Middle frontal gyrus (tissue), 1 donor: Measurements from ENCODE around the gene LCE1B.

Source experiments
- DNase-seq: peaks from one replicate; pipeline ENCODE4 v3.0.0-alpha.2; 2015; ENCODE audit warnings: low spot score; ENCODE audit errors: extremely low spot score

LCE1B gene, protein sequence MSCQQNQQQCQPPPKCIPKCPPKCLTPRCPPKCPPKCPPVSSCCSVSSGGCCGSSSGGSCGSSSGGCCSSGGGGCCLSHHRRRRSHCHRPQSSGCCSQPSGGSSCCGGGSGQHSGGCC

DNA sequence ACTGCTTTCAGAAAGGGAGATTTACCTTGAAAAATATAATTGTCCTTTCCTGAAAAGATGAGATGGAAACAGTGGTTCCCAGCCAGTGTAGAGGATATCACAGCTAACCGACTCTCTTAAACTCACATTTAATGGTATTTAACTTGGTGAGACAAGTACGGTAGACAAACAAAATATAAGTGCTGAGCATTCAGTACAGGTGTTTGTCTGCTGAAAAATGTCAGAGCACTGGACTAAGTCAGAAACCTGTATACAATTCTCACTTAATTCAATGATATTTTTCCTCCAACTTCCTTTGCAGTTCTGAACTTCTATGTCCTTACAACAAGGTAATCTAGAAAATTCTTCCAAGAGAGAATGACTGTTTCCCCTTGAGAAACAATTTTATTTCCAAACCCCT lies at the start of gene LCE1B:
LCE1B (plus strand) TSS at position 301 of the 400 bp plus-strand sequence. CDS start 476 bp downstream, outside the sequence.
- DNase-seq: no peak

DNA sequence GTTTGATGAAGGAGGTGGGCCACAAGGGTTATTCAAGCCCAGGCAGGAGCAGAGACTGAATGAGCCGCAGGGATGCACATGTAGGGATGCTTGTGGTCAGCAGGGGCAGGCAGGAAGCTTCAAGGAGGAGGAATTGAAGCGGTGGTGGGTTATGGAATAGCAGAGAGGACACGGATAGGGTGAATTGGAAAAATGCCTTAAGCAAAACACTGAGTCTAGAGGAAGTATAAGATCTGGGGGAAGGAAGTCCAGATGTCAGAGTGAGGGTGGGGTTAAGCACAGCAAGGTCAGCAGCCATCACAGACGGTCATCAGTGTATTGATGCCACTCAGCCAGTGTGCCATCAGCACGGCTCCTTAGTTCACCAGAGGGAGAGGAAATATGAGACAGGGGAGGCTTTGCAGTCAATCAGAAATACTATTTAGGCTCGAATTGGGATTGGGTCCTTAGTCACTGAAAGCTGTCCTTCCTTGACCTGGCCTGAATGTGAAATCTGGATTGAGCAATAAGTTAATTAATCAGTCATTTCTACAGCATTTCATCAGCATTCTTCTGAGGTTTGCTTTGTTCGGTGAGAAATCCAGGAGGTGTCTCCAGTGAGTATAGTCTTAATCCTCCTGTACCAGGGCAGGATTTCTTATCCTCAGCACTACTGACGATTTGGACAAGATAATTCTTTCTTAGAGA lies 42.8 kb upstream of the LCE1B start:
- no peak for DNase-seq

DNA sequence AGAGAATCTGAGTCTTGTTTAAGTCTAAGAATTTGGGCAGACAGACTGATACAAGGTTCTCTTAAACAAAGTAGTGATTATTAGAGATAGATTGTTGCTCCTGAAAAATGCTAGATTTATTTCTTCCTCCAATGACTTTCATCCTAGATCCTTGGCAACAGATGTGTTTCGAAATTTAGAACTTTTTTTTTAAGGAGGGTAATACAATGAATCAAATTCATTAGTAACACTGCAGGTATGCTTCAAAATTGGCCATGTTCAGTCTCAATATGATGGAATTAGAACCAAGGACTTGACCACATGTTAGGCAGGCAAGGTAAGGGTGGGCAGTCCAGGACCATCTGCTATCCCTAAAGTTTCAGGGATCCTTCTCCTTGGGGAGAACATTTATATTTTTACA lies 41.4 kb upstream of the LCE1B start:
- no peak for DNase-seq

DNA sequence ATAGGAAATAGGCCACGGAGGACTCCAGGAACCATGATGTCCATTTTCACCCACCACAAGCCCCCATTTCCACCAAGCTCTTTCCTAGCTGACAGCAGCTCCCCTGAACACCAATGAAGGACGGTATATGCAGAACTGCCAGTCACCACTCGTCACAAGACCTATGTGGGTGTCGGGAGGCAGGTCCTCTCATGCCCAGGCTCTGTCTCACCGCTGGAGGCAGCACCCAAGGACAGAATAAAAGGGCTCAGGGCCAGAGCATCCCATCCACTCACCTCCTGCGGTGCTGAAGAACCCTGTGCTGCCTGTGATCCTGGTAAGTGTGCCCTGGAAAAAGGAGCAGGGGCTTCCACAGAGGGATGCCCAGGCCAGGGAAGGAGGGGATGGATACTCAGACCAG lies 36.9 kb upstream of the LCE1B start, which contains the start of gene LCE1F:
LCE1F (plus strand) TSS at position 266 of the 400 bp plus-strand sequence. CDS start 1,232 bp downstream, outside the sequence.
- no peak for DNase-seq

DNA sequence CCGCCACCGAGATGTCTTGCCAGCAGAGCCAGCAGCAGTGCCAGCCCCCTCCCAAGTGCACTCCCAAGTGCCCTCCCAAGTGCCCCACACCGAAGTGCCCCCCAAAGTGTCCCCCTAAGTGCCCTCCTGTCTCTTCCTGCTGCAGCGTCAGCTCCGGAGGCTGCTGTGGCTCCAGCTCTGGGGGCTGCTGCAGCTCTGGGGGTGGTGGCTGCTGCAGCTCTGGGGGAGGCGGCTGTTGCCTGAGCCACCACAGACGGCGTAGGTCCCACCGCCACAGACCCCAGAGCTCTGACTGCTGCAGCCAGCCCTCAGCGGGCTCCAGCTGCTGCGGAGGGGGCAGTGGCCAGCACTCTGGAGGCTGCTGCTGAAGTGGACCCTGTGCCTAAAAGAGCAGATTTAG lies 35.4 kb upstream of the LCE1B start:
- no peak for DNase-seq

DNA sequence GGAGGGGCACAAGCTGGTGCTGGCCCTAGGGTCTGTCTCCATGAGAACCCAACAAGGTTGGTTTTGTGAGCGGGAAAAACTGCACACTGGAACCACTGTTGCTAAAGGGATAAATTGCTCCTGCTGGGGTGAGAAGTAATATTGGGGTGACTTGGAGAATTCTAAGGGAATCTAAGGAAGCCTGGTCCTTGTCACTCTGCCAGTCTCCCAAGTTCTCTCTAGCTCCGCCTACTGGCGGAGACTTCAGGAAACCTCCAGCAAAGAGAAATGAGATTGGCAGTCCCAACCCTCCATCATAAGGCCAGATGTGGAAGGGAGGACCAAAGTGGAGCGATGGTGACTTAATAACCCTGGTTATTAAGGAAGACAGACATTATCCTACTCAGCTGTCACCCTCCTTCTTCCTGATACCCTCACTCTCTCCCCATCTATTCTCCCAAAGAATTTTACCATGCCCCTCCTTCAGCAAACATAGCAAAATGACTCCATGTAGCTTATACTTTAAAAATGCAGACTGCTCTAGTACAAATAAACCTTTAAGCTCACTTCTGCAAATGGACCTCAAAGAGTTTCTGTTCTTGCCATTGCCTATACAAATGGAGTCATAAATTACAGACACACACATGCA lies 34.1 kb upstream of the LCE1B start:
- no peak for DNase-seq

DNA sequence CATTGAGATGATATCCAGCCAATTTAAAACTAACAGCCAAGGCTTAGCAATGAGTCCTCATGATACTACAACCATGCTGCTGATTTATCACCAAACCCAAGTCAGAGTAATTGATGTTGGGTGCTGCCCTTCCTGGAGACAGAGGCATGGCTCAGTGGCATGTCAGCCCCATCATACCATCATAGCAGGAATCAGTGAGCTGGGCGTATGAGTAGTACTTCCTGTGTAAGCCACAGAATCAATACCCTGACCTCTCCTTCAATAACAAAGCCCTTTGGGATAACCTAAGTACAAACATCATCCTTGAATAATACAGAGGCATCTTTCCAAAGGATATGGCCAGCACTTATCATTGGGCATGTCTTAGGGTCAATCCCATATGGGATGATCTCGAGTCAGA lies 28.7 kb upstream of the LCE1B start:
- DNase-seq: no peak

DNA sequence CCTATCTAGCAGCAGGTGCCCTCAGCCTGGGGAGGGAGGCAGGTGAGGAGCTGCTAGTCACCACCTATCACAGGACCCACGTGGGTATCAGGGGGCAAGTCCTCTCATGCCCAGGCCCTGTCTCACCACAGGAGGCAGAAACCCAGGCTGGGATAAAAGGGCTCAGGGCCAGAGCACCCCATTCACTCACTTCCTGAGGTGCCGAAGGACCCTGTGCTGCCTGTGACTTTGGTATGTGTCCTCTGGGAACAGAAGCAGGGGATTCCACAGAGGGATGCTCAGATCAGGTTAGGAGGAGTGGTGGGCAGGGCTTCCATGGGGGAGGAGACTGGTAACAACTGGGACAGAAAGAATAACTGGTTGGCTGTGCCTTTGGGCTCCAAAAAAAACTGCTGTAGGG lies 25.7 kb upstream of the LCE1B start, which contains the start of gene LCE1E:
LCE1E (plus strand) TSS at position 181 of the 400 bp plus-strand sequence. CDS start 1,043 bp downstream, outside the sequence.
- no peak for DNase-seq

DNA sequence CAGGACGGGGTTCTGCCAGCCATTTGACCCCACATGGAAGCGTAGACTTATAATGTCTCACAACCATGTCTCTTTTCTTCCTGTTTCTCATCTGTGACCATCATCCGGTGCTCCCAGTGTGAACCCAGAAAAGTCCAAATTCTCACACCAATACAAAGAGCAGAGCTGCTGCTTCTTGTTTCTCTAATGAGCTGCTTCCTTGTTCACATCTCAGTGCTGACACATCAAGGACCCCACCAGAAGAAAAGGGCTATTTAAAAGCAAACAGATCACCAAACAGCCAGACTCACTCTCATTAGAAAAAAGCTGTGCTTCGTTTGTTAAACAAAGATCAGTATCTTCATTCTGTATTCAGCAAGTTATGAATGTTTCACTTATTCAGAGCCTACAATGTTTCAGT lies 16.1 kb upstream of the LCE1B start:
- no peak for DNase-seq

DNA sequence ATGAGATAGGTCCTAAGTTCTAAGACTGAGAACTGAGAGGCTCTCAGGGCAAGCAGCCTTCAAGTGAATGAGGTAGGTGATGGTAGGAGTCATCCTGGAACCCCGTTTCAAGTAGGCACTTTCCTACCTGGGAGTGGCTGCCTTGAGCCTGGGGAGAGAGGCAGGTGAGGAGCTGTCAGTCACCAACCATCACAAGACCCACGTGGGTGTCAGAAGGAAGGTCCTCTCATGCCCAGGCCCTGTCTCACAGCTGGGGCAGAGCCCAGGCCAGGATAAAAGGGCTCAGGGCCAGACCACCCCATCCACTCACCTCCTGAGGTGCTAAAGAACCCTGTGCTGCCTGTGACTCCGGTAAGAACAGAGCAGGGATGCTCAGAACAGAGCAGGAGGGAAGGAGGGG lies 15.3 kb upstream of the LCE1B start, which contains the start of gene LCE1D:
LCE1D (plus strand) TSS at position 301 of the 400 bp plus-strand sequence. CDS start 1,074 bp downstream, outside the sequence.
- no peak for DNase-seq

DNA sequence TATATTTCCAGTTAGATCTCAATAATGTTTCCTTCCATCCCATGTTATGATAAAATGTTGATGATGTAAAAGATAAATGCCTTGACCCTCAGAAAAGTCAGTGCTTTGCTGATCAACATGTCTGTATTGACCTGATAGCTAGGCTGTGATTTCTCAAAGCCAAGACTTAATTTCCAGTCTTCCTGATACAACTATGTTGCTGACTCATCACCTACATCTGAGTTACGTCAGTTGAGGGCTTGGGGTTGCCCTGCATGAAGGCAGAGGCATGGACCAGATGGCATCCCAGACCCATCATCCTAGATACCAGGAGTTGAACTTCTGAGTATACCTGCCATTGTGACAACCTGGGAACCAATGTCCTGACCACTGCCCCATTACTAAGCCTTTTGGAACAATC lies 10.4 kb upstream of the LCE1B start:
- no peak for DNase-seq

DNA sequence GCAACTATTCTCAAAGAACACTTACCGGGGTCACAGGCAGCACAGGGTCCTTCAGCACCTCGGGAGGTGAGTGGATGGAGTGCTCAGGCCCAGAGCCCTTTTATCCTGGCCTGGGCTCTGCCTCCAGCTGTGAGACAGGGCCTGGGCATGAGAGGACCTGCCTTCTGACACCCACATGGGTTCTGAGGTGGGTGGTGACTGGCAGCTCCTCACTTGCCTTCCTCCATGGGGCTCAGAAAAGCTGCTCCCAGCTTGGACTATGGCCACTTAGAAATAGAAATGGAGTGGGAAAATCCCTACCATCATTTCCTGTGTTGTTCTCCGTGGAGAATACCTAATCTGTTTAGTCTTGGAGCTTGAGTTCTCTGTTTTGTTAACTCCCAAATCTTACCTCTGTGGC lies 5.2 kb upstream of the LCE1B start, which contains the start of gene LCE1C:
LCE1C (minus strand) TSS at position 76 of the 400 bp plus-strand sequence. CDS start 1,173 bp downstream, outside the sequence.
- DNase-seq: no peak

DNA sequence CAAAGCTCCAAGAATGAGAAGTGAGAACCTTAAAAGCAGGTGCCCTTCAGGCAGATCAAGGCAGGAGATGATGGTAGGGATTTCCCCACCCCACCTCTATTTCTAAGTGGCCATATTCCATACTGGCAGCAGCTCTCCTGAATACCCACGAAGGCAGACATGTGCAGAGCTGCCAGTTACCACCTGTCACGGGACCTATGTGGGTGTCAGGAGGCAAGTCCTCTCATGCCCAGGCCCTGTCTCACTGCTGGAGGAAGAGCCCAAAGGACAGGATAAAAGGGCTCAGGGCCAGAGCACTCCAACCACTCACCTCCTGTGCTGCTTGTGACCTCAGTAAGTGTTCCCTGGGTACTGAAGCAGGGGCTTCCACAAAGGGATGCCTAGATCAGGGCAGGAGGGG lies 721 bp upstream of the LCE1B start:
- DNase-seq: no peak

DNA sequence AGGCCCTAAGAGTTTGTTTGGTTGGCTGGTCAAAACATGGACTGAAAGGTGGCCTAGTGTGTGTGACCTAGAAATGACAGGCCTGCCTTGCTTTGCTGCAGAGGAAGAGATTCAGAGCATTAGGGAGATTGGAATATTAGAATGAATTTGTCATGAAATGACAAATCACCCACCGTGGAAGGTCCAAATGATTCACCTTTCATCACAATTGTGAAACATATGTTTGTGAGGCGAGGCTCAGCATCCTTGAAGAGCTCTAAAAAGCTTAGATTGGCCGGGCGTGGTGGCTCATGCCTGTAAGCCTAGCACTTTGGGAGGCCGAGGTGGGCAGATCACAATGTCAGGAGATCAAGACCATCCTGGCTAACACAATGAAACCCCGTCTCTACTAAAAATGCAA lies 5.5 kb downstream of the LCE1B start:
- no peak for DNase-seq

DNA sequence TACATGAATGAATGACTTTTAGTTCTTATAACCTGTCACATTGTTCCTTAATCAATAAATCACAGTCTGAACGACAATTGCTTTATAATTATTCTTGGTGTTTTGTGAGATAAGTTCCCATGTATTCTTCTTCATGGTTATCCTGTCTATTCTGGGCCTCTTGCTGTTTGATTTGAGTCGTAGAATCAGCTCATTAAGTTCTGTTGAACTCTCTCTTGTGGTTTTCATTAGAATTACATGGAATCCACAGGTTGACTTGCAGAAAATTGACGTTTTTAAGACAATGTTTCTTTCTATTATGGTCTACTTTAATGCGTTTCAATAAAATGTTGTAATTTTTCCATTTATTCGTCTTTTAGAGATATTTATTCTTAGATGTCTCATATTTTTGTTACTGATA lies 11.5 kb downstream of the LCE1B start:
- no peak for DNase-seq

DNA sequence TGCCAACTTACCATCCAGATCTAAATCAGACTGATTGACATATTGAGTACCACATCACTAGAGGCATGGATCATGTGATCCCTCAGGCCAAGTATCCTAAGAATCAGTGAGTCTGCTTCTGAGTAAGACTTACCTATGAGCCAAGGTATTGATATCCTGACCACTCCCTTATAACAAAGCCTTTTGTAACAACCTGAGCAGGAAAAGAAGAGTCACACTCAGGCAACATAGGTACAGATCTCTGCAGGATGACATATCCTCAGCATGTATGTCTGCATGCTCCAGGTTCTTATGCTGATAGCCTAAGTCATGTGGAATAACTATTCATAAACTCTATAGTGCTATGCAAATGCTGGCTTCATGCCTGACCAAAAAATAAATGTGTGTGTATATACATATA lies 13.2 kb downstream of the LCE1B start:
- DNase-seq: no peak

DNA sequence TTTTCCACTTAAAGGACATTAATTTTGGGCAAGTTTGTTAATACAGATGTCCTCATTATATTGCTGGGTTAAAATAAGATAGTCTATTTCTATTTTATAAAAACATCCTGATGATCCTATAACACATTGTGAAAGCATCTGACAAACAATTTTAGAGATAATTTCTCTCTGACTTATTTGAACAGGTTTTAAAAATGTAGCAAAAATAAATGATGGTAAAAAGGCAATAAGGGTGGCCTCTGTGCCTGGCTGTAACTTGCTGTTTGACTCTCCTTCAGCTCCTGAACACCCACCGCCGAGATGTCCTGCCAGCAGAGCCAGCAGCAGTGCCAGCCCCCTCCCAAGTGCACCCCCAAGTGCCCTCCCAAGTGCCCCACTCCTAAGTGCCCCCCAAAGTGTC lies 15.4 kb downstream of the LCE1B start, which contains the start of gene LCE1A:
LCE1A (plus strand) TSS at position 301 of the 400 bp plus-strand sequence; CDS start at position 301, 0 bp downstream.
- no peak for DNase-seq

DNA sequence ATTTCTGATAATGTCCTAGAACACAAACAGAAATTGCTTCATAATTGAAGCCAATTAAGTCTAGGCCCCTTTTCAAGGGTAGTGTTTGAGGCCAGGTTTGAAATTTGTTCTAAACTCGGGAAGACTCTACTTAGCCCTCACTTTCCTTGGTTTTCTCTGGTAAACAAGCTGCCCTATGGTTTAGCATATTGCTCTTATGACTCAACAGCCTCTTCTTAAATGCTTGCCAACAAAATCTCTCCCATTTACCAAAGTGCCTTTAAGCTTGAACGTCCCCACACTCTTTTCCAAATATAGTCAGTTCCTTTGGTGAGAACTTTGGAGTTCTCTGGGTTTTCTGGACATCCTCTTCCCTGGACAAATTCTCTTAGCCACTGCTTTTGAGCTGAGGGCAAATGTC lies 25.1 kb downstream of the LCE1B start:
- no peak for DNase-seq

DNA sequence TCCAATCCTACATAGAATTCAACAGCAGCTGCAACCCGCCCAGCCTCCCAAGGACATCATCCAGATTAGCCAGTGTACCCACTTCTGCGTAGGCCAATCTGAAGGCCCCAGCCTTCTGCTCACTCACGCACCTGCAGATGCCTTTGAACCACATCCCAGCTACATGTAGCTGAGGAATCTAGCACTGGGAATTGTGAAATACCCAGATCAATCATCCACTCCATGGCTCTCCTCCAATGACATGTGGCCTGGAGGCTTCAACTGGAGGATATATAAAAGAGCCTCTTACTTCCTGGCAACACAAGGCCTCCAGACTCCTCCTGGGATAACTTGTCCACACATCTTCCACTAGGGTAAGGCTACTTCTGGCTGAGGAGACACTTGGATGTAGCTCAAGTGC lies 30.8 kb downstream of the LCE1B start, which contains the start of gene LCE6A:
LCE6A (plus strand) TSS at position 301 of the 400 bp plus-strand sequence. CDS start 665 bp downstream, outside the sequence.
- no peak for DNase-seq

DNA sequence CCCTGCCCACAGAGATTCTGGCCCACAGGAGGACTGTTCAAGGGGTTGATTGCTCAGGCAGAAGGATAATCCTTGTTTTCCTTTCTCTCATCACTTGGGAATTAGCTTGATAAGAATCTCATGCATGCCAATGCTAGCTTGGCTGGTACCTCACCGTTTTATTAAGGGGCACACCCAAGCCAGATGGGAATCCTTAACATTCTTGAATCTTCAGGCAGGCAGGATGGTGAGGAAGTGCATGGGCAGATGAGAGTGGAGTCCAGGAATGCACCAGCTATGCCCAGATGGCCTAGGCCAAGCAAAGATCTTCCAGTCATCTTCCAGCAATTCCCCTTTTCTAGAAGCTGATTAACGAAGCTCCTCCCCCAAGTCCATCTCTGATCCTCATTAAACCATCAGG lies 43.9 kb downstream of the LCE1B start:
- no peak for DNase-seq

DNA sequence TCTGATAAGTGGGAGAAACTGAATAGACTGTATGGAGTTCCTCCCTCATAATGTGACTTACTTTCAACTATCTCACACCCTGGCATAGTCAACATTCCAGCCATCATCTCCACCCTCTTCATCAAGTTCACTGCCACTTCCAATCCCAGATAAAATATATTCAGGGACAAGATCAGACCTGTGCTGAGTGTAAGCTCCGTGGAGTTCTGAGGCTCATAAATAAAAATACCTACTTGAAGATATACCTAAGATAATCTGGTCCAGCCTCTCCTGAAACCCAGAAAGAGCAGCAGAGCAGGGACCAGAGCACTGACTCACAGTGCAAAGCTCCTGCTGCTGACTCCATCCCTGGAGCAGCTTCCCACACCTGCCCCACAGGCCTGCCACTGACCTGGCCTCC lies 46.3 kb downstream of the LCE1B start:
- DNase-seq: no peak

DNA sequence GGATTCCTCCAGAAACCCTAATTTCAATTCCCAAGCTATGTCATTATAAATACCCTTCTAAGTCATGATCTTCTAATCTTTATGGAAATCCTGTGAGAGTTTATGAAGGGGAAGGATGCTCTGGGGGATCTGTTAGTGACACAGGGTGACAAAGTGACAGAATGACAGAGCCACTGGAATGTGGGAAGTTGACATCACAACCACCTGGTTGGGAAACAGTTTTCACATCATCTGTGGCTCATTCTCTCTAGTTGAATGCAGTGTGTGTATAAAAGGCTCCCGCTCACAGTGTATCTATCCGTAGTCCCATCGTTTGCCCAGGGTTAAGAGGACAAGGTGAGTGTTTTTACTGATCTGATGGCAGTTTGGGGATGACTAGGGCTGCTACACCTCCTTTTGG lies 47.9 kb downstream of the LCE1B start, which contains the start of gene LCE7A:
LCE7A (plus strand) TSS at position 301 of the 400 bp plus-strand sequence. CDS start 702 bp downstream, outside the sequence.
- no peak for DNase-seq
